Measurements from ENCODE around the gene IFFO2.

- TF ChIP-seq EZH2 (optimal IDR thresholded peaks at IDR 0.05; ENCODE audit: low read depth, low read length): no peak
- TF ChIP-seq CTCF (IDR thresholded peaks at IDR 0.05; ENCODE audit: low read length): no peak
These were observed 65.6 kb downstream of the IFFO2 start for GRCh38 chr1:18890706-18891425.

Measured in MM.1S (cell line).